Measurements from ENCODE around the gene TEX9. TPM values are rescaled to one million over a fixed set of nuclear protein-coding genes. Genes with fewer than 3 reads are reported as not detected.
"Not testable (repeated sequence)": the region's sequence is repeated elsewhere in the genome, so short reads cannot be mapped to it uniquely, and the experiment has no call there.

TEX9 gene
- total and polyA plus RNA-seq, 5 donors from 2014 or later: 0.53 to 1.2 (median 0.90) TPM; not detected in 1

DNA sequence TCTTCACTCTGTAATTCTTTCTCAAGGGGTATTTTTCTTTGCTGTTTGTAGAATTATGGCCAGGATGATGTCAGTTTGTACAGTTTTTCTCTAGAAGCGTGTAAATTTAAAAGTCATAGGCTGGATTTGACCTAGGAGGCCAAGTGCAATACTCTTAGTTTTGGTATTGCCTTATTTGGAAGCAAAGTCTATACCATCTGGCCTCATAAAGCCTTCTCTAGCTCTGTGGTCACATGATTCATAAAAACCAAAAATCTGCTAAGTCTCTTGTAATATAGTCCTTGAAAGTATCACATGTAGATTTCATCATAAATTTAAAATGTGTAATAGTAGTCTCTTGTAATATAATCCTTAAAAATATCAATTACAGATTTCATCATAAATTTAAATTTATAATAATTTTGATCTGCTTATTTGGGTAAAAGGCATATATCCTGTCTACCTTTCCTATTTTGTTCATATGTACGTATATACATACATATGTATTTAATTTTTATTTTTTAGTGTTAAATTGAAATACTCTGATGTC is 25.6 kb downstream of the TEX9 start:
- H3K9me3 Mint-ChIP-seq: peaks cover 0 to 4% (median 0%) of the 10 kb centered on the region in 7 donors
- Histone ChIP-seq H3K4me3 (ENCODE audit: low read depth, low read length) (no peak overlapping the region), H3K27ac (ENCODE audit: insufficient read depth, low read length, poor library complexity, severe bottlenecking) (no peak overlapping the region), H3K36me3 (ENCODE audit: control insufficient read depth, insufficient read depth, low read length) (no peaks in the 10 kb centered on the region), H3K4me1 (ENCODE audit: control insufficient read depth, insufficient read depth, low read length, poor library complexity, severe bottlenecking) (no peaks in the 10 kb centered on the region), H3K9me3 (ENCODE audit: control insufficient read depth in 2 of 2, low read length in 2 of 2) (no peaks in the 10 kb centered on the region), H3K27me3 (ENCODE audit: control insufficient read depth, insufficient read depth, low read length) (no peaks in the 10 kb centered on the region)
- H3K27ac Mint-ChIP-seq: no peak overlapping the region
- H3K4me3 Mint-ChIP-seq: no peak overlapping the region
- H3K36me3 Mint-ChIP-seq: no peaks in the 10 kb centered on the region
- no peak for ATAC-seq (ENCODE audit: low read depth in 2 of 2)
- H3K27me3 Mint-ChIP-seq: peaks cover 6% of the 10 kb centered on the region
- no peaks in the 10 kb centered on the region for H3K4me1 Mint-ChIP-seq
- no peak for DNase-seq

DNA sequence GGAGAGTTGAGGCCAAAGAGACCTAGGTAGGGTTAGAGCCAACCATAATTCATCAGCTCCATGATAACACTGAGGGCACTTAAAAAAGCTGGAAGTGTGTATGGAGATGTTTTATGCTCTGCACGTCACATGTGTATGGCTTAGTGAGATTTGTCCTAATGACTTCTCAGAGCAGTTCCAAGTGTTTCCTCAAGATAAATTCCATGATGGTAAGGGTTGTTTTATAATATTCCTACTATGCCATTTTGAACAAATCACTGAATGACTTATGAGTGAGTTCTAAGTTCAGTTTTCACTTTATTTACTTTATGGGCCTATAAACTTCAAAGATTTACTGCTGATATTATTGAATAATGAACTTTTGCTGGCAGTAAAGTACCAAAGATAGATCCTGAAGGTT is 28.1 kb downstream of the TEX9 start:
- H3K9me3 Mint-ChIP-seq: peaks cover 0 to 4% (median 0%) of the 10 kb centered on the region in 7 donors
- no peaks in the 10 kb centered on the region for H3K27me3 ChIP-seq (ENCODE audit: control insufficient read depth, insufficient read depth, low read length)
- H3K27ac ChIP-seq (ENCODE audit: insufficient read depth, low read length, poor library complexity, severe bottlenecking): no peak overlapping the region
- H3K9me3 ChIP-seq (ENCODE audit: control insufficient read depth in 2 of 2, low read length in 2 of 2): no peaks in the 10 kb centered on the region
- no peaks in the 10 kb centered on the region for H3K4me1 Mint-ChIP-seq
- H3K4me3 Mint-ChIP-seq: no peak overlapping the region
- no peak overlapping the region for H3K27ac Mint-ChIP-seq
- peaks cover 11% of the 10 kb centered on the region for H3K27me3 Mint-ChIP-seq
- ATAC-seq (ENCODE audit: low read depth in 2 of 2): no peak
- H3K36me3 Mint-ChIP-seq: no peaks in the 10 kb centered on the region
- no peaks in the 10 kb centered on the region for H3K36me3 ChIP-seq (ENCODE audit: control insufficient read depth, insufficient read depth, low read length)
- no peak overlapping the region for H3K4me3 ChIP-seq (ENCODE audit: low read depth, low read length)
- no peaks in the 10 kb centered on the region for H3K4me1 ChIP-seq (ENCODE audit: control insufficient read depth, insufficient read depth, low read length, poor library complexity, severe bottlenecking)
- DNase-seq: no peak

DNA sequence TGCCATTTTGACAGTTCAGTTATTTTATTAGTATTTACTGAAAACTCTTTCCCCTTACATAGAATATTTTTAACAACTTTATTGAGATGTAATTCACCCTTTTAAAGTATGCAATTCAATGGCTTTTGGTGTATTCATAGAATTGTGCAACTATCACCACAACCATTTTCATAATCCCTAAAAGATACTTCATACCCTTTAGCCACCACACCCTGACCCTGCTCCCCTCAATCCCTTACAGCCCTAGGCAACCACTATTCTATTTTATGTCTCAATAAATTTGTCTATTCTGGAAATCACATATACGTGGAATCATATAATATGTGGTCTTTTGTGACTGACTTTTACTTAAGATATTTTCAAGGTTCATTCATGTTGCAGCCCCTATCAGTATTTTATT is 29.7 kb downstream of the TEX9 start:
- no peaks in the 10 kb centered on the region for H3K4me1 Mint-ChIP-seq
- no peak overlapping the region for H3K4me3 ChIP-seq (ENCODE audit: low read depth, low read length)
- no peak overlapping the region for H3K27ac ChIP-seq (ENCODE audit: insufficient read depth, low read length, poor library complexity, severe bottlenecking)
- DNase-seq: no peak
- no peaks in the 10 kb centered on the region for H3K27me3 ChIP-seq (ENCODE audit: control insufficient read depth, insufficient read depth, low read length)
- H3K4me3 Mint-ChIP-seq: no peak overlapping the region
- no peaks in the 10 kb centered on the region for H3K4me1 ChIP-seq (ENCODE audit: control insufficient read depth, insufficient read depth, low read length, poor library complexity, severe bottlenecking)
- H3K27ac Mint-ChIP-seq: no peak overlapping the region
- ATAC-seq (ENCODE audit: low read depth in 2 of 2): no peak
- no peaks in the 10 kb centered on the region for H3K36me3 ChIP-seq (ENCODE audit: control insufficient read depth, insufficient read depth, low read length)
- H3K27me3 Mint-ChIP-seq: peaks cover 15% of the 10 kb centered on the region
- peaks cover 0 to 4% (median 0%) of the 10 kb centered on the region in 7 donors for H3K9me3 Mint-ChIP-seq
- H3K36me3 Mint-ChIP-seq: no peaks in the 10 kb centered on the region
- H3K9me3 ChIP-seq (ENCODE audit: control insufficient read depth in 2 of 2, low read length in 2 of 2): no peaks in the 10 kb centered on the region

DNA sequence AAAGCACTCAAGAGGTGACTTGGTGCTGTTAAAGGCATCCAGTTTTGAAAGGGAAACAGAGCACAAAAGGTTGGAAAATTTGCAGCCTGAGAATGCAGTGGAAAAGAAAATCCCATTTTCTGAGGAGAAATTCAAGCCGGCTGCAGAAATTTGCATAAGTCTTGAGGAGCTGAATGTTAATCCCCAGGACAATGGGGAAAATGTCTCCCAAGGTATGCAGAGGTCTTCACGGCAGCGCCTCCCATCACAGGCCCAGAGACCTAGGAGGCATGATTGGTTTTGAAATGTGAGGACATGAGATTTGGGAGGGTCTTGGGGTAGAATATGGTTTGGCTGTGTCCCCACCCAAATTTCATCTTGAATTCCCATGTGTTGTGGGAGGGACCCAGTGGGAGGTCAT is 32.1 kb downstream of the TEX9 start:
- not testable (repeated sequence) for ATAC-seq (ENCODE audit: low read depth in 2 of 2); H3K4me3 Mint-ChIP-seq; H3K36me3 ChIP-seq (ENCODE audit: control insufficient read depth, insufficient read depth, low read length); H3K27me3 ChIP-seq (ENCODE audit: control insufficient read depth, insufficient read depth, low read length); H3K36me3 Mint-ChIP-seq; H3K27ac ChIP-seq (ENCODE audit: insufficient read depth, low read length, poor library complexity, severe bottlenecking); H3K4me1 ChIP-seq (ENCODE audit: control insufficient read depth, insufficient read depth, low read length, poor library complexity, severe bottlenecking); H3K27ac Mint-ChIP-seq; H3K4me3 ChIP-seq (ENCODE audit: low read depth, low read length); H3K4me1 Mint-ChIP-seq; DNase-seq; H3K9me3 Mint-ChIP-seq; H3K9me3 ChIP-seq (ENCODE audit: control insufficient read depth in 2 of 2, low read length in 2 of 2)
- H3K27me3 Mint-ChIP-seq: peaks cover 21% of the 10 kb centered on the region

DNA sequence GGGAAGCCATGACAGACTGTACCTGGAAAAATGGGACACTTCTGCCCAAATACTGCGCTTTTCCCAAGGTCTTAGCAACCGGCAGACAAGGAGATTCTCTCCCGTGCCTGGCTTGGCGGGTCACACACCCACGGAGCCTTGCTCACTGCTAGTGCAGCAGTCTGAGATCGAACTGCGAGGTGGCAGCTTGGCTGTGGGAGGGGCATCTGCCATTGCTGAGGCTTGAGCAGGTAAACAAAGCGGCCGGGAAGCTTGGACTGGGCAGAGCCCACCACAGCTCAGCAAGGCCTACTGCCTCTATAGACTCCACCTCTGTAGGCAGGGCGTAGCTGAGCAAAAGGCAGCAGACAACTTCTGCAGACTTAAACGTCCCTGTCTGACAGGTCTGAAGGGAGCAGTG is 34.0 kb downstream of the TEX9 start:
- not testable (repeated sequence) for H3K27ac Mint-ChIP-seq; ATAC-seq (ENCODE audit: low read depth in 2 of 2); H3K36me3 Mint-ChIP-seq; DNase-seq; H3K4me1 Mint-ChIP-seq; H3K4me1 ChIP-seq (ENCODE audit: control insufficient read depth, insufficient read depth, low read length, poor library complexity, severe bottlenecking); H3K27me3 ChIP-seq (ENCODE audit: control insufficient read depth, insufficient read depth, low read length); H3K9me3 ChIP-seq (ENCODE audit: control insufficient read depth in 2 of 2, low read length in 2 of 2); H3K27ac ChIP-seq (ENCODE audit: insufficient read depth, low read length, poor library complexity, severe bottlenecking); H3K36me3 ChIP-seq (ENCODE audit: control insufficient read depth, insufficient read depth, low read length); H3K4me3 Mint-ChIP-seq; H3K4me3 ChIP-seq (ENCODE audit: low read depth, low read length)
- Mint-ChIP-seq H3K9me3 (peaks cover 0 to 11% (median 7%) of the 10 kb centered on the region in 7 donors), H3K27me3 (peaks cover 26% of the 10 kb centered on the region)

DNA sequence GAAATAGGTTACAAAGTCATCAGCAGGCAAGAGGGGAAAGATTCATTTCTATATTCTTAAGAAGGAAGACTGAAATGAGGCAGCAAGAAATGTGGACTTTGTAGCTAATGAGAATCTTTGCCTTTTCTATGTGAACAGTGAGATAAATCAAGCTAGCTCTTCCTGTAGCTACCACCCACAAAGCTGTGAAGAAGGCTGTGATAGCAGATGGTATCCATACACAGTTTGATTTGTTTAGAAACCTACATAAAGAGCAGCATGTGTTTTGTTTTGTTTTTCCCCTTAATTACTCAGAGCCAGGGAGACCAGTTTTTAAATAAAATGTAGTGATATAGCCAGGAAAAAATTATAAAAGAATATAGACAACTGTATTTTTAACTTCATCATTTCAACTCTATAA is 45.5 kb downstream of the TEX9 start:
- no peak overlapping the region for H3K4me3 Mint-ChIP-seq

DNA sequence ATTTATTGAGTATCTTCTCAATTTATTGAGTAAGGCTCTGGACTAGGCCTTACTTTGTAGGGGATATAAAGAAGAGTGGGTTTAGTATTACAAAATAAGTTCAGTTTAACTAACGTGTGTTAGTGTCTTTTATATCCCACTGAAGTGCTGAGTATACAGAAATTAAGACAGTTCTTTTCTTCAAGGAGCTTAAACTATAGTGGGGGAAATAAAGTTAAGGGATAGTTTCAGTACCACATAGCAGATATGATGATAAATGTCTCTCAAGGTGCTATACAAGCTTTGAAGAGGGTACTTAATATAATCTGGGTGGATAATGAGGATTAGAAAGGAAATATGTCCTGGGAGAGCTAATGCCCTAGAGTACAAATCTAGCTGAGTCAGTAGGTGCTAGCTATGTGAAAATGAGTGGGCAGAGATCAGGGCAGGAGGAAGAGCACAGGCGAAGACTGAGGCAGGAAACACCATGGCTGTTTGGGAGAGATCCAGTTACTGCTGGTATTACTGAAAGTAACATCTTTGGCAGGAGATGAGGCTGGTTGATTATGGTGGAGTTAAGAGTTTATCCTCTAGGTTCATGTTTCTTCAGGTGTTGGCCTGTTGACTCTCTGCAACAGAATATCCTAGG is 46.0 kb downstream of the TEX9 start:
- no peaks in the 10 kb centered on the region for H3K27me3 ChIP-seq (ENCODE audit: control insufficient read depth, insufficient read depth, low read length)
- no peaks in the 10 kb centered on the region for H3K9me3 ChIP-seq (ENCODE audit: control insufficient read depth in 2 of 2, low read length in 2 of 2)
- H3K4me1 ChIP-seq (ENCODE audit: control insufficient read depth, insufficient read depth, low read length, poor library complexity, severe bottlenecking): no peaks in the 10 kb centered on the region
- peaks cover 6% of the 10 kb centered on the region for H3K27me3 Mint-ChIP-seq
- H3K27ac Mint-ChIP-seq: no peak overlapping the region
- ATAC-seq (ENCODE audit: low read depth in 2 of 2): no peak
- no peak for DNase-seq
- H3K36me3 Mint-ChIP-seq: no peaks in the 10 kb centered on the region
- H3K9me3 Mint-ChIP-seq: peaks cover 0 to 4% (median 0%) of the 10 kb centered on the region in 7 donors
- no peak overlapping the region for H3K27ac ChIP-seq (ENCODE audit: insufficient read depth, low read length, poor library complexity, severe bottlenecking)
- no peak overlapping the region for H3K4me3 ChIP-seq (ENCODE audit: low read depth, low read length)
- no peaks in the 10 kb centered on the region for H3K4me1 Mint-ChIP-seq
- H3K36me3 ChIP-seq (ENCODE audit: control insufficient read depth, insufficient read depth, low read length): no peaks in the 10 kb centered on the region
- no peak overlapping the region for H3K4me3 Mint-ChIP-seq

More for the DNA sequence above, 45.5 kb downstream of the TEX9 start:
- DNase-seq (no peak), ATAC-seq (ENCODE audit: low read depth in 2 of 2) (no peak)
- Mint-ChIP-seq H3K27me3 (peaks cover 6% of the 10 kb centered on the region), H3K36me3 (no peaks in the 10 kb centered on the region), H3K27ac (no peak overlapping the region), H3K9me3 (peaks cover 0 to 4% (median 0%) of the 10 kb centered on the region in 7 donors), H3K4me1 (no peaks in the 10 kb centered on the region)
- Histone ChIP-seq H3K36me3 (ENCODE audit: control insufficient read depth, insufficient read depth, low read length) (no peaks in the 10 kb centered on the region), H3K27ac (ENCODE audit: insufficient read depth, low read length, poor library complexity, severe bottlenecking) (no peak overlapping the region), H3K4me3 (ENCODE audit: low read depth, low read length) (no peak overlapping the region), H3K4me1 (ENCODE audit: control insufficient read depth, insufficient read depth, low read length, poor library complexity, severe bottlenecking) (no peaks in the 10 kb centered on the region), H3K9me3 (ENCODE audit: control insufficient read depth in 2 of 2, low read length in 2 of 2) (no peaks in the 10 kb centered on the region), H3K27me3 (ENCODE audit: control insufficient read depth, insufficient read depth, low read length) (no peaks in the 10 kb centered on the region)

DNA sequence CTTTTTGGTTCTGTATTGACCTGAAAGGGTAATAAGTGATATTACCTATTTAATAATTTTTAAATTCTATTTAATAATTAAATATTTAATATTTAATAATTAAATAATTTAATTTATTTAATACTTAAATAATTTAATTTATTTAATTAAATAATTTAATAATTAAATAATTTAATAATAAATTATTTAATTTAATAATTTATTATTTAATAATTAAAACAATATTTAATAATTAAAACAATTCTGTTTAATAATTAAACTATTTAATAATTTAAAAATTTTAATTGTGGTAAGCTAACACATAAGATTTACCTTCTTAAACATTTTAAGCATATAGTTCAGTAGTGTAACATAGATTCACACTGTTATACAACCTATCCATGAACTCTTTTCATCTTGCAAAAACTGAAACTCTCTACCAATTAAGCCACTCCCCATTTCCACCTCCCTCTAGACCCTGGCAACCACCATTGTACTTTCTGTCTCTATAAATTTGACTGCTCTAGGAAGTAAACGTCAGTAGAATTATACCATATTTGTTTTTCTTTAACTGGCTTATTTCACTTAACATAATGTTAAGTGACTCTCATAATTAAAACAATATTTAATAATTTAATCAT is 48.0 kb downstream of the TEX9 start:
- H3K36me3 Mint-ChIP-seq; H3K27me3 ChIP-seq (ENCODE audit: control insufficient read depth, insufficient read depth, low read length); ATAC-seq (ENCODE audit: low read depth in 2 of 2); H3K4me3 ChIP-seq (ENCODE audit: low read depth, low read length); H3K9me3 ChIP-seq (ENCODE audit: control insufficient read depth in 2 of 2, low read length in 2 of 2); H3K4me3 Mint-ChIP-seq; H3K9me3 Mint-ChIP-seq; H3K27ac Mint-ChIP-seq; DNase-seq; H3K36me3 ChIP-seq (ENCODE audit: control insufficient read depth, insufficient read depth, low read length); H3K27me3 Mint-ChIP-seq; H3K27ac ChIP-seq (ENCODE audit: insufficient read depth, low read length, poor library complexity, severe bottlenecking); H3K4me1 ChIP-seq (ENCODE audit: control insufficient read depth, insufficient read depth, low read length, poor library complexity, severe bottlenecking); H3K4me1 Mint-ChIP-seq: not testable (repeated sequence)

All from CD4-positive, CD25-positive, alpha-beta regulatory T cell (primary cell).